ENCODE measurements around the gene FAM168A.

FAM168A gene

DNA sequence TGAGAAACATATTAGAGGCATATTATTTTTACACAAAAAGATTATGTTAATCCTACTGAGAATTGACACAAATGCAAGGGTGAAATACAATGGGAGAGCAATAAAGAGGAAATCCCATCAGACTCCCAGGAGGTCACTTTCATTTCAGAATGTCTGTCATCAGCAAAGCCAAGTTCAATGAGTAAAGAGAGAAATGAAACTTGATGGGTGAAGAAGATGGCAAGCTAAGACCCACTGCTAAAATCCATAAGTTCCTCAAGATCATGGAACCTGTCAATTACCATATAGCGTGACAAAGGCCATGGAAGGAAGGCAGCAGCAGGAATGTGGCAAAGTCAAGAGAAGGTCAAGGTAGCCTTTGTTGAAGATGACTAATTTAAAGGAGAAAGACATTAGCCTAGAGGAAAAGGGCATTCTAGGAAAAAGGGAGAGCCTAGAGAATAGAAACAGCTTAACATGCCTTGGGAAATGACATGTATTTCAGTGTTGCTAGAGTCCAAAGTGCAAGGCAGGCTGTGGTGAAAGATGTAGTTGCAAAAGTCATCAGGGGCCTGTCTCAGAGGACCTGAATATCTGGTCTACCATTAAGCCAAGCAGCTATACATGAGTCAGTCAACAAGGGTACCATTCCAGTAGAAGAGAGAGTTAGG, 43.1 kb downstream of the FAM168A start:
- no peak for DNase-seq

GRCh38 chr11:73553266-73553665, 44.6 kb downstream of the FAM168A start:
- no peak for DNase-seq

GRCh38 chr11:73551677-73552076, 46.2 kb downstream of the FAM168A start:
- no peak for DNase-seq

DNA sequence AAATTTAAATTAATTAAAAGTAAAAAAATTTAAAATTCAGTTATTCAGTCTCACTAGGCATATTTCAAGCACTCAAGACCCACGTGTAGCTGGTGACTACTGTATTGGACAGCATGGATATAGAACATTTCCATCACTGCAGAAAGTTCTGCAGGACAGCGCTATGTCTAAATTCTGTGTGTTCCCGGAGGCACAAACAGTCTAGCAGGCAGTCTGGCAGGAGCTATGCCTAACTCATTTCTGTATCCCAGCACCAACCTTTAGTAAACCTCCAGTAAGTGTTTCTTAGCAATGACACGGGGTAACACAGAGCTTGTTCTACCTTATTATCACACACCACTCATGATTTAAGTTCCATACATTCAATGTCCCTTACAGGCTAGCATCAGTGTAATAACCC, 48.5 kb downstream of the FAM168A start:
- DNase-seq, result no peak

GRCh38 chr11:73547706-73548595, 50.0 kb downstream of the FAM168A start:
- no peak for DNase-seq

DNA sequence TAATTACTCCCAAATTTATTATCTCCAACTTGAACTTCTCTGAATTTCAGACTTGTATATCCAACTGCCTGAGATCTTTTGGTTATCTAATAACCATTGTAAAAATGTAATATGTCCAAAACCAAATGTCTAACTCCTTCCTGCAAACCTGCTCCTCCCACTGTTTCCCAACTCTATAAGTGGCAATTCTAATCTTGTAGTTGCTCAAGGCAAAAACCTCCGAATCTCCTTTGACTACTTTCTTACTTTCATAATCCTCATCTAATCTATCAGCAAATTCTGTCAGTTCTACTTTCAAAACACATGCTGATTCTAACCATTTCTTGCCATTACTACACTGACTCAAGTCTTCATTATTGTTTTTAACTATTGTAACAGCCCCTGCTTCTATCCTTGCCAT, 55.7 kb downstream of the FAM168A start:
- DNase-seq, result no peak

- no peak for DNase-seq
These were observed 58.3 kb downstream of the FAM168A start for GRCh38 chr11:73539506-73540084.

DNA sequence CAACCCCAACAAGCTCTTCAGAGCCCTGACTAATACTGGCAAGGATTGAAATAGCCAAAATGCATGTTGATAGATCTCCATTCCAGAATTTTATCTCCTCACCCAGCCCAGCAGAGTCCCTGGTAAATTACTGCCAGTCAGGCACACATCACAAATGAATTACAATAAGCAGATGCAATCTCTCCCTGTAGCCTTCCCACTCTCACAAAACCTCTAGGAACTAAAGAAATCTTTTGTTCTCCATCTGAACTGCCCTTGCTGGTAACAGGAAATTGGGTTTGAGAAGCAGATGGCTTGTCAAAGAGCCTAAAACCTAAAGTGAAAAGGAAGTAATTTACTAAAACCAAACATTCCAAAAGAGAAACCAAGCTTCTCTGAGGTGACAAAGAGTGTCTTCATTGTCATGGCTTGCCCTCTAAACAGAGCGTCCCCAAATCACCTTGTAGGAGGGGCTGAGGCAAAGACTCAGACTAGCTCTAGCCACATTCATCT, 59.5 kb downstream of the FAM168A start:
- no peak for DNase-seq

- no peak for DNase-seq
These were observed 59.9 kb downstream of the FAM168A start for GRCh38 chr11:73537969-73538368.

DNA sequence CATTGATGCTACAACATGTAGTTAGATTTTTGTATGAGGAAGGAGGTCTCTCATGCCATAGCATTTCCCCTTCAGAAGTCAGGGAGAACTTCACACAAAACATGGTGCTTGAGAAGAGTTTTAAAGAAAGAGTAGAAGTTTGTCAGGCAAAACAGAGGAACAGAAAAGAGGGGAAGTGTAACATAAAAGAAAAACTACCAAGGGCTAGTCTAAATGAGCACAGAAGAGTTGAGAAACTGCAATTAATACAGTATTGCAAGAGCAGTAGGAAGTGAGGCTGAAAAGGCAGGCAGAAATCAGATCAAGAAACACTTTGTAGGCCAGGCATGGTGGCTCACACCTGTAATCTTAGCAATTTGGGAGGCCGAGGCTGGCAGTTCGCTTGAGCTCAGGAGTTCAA, 61.0 kb downstream of the FAM168A start:
- no peak for DNase-seq

DNA sequence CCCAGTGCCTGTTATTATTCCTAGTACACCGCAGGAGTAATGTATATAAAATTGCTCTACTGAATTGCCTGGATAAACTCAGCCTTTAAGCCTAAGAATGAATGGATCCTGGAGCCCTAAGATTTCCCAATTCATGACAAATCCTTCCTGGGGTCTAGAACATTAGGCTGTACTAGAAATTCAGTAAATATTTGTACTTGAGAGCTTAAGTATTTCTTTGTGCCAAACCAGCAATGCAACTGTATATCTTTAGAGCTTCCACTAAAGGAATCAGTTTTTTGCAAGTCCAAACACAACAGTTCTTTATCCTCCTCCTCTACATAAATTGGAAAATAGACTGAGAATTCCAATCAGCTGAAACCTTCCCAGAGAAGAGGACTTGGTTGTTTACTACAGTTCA, 65.6 kb downstream of the FAM168A start:
- no peak for DNase-seq

DNA sequence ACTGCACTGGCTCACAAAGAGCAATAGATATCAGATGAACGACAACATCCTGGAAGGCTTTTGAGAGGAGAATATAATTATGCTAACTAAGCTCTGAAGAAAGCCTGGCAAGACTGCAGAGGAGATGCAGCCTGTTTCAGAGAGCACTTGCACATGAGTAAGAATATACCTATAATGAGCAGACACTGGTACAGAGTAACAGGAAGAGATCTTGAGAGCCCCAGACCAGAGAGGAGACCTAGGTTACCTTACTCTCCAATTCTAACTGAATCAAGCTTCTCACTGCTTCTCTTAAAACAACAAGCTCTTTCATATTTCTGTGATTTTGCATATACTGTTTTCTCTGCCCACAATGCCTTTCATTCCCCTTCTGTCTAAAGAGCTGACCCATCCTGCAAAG, 66.5 kb downstream of the FAM168A start:
- no peak for DNase-seq

GRCh38 chr11:73530109-73530508, 67.8 kb downstream of the FAM168A start:
- DNase-seq, result no peak

DNA sequence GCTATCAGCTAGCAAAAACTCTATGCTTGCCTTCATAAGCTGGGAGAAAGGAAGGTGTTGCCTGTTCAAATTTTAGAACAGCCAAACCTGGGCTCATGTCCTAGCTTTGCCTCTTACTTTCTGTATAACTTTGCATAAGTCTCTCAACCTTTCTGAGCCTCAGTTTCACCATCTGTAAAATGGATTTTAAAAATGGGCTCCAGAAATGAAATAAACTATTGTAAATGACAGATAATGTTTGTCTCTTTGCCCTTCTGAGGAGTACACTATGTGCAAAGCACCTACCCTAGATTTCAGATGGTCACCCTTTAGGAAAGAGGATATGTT, 68.7 kb downstream of the FAM168A start:
- DNase-seq, result no peak

DNA sequence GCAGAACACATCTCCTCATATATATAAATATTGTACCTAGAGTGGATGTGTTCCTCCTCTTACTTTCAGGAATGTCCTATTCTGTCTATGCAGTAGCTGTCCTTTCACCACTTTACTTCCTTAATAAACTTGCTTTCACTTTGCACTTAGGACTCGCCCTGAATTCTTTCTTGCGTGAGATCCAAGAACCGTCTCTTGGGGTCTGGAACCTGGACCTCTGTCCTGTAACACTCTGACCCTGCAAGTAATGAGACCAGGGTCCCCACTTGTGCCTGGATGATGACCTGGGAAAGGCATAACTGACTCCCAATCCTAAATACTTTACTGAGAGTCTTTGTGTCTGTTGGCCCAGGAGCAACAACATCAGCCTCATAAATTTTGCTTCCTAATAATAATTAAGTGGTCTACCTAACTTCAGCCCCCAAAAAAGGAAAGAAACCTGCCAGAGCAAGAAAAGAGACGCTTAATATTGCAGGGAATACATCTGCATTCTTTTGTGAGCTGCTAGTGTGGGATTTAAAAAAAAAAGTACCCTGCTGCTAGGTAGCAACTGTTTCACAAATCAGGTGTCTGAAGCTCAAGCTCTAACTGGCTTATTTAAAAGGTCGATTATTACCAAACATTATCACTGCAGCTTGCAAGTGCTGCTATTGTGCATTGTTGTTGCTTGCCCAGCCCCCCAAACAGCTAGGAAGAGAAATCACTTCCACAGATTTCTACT, 69.3 kb downstream of the FAM168A start:
- DNase-seq, result no peak

- no peak for DNase-seq
These were observed 69.9 kb downstream of the FAM168A start for GRCh38 chr11:73528013-73528412.

DNA sequence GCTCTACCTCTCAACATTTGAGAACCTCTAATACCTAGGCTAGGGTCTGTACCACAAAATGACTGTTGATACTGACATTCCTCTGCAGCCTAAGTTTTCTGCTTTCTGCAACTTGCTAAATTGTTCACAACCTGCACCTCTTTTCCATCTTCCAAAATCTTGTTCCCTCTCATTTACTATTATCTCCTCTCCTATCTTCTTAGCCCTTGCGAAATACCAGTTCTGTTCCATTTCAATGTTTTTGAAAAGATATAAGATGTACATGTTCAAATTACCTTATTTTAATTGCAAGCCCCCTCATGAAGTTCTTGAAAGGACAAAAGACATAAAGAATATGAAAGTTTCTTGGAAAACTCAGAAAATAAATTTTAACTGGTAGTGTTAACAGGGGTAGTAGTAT, 72.3 kb downstream of the FAM168A start:
- no peak for DNase-seq

DNA sequence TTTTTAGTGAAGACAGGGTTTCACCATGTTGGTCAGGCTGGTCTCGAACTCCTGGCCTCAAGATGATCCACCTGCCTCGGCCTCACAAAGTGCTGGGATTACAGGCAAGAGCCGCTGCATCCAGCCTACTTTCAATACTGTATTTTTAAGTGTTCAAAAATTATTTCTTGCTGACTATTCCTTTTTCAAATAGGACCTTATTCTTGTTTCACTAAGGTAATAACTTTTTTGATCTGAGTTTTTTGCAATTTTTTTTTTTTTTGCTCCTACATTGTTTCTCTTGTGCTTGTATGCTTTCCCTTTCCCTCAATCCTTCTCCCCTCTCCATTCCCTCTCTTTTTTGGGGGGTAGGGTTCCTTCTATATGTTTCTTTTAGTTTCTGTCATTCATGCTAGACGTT, 73.1 kb downstream of the FAM168A start:
- no peak for DNase-seq

DNA sequence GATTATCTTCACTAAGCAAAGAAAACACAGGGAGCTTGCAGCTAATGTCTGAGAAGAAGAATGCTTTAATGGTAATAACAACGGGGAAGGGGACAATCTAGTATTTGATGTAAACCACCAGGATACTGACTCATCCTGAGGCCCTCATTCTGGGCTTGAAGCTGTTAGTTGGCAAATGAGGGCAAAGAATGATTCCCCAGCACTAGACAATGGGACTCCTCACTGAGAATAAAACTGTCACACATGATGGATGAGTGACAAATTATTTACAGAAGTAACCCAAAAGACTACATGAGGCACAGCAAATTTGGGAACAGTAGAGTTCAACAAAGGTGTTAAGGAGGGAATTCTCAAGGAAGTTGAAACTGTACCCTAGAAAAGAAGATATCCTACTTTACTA, 76.3 kb downstream of the FAM168A start:
- no peak for DNase-seq

DNA sequence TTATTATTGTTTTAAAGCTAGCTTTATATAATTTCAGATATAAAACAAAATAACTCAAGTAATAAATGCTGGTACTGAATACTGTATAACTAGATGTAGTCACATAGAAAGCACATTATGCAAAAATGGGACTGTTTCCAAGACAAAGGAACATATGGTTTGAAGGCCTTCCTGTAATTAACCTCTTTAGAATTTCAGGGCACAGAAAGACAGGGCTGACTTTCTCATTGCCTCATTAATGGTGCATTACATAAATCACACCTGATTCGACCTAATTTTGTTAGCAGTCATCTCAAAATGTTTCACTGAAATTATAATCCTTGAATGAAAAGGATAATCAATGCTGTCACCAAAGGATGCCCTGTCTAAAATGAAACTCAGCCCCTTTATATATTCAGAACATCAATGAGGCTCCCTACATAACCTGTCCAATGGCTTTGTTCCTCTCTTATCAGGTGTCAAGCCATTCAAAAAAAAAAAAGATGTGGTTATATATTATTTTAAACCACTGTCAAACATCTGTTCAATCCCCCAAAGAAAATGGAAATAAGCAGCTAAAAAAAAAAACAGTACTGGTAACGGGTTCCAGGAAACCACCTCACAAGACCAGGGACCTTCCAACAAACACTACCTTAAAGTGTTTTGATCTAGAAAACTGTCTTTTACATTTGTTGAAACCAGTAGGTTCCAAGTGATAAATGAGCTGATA, 77.4 kb downstream of the FAM168A start:
- DNase-seq, result no peak

DNA sequence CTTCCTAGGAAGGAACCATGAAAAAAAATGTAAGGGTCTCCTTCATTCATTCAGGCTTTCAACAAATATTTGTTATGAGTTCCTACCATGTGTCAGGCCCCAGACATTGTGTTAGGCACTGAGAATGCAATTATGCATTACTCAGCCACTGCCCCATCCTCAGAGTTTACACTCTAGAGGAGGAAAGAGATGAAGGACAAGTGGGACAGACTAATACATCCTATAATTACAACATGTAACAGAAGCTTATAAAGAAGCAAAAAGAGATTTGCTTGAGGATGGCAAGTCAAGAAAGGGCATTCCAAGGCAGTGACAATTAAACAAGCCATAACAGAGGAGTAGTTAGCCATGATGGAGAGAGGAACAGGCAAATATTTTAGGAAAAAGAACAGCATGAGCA, 78.6 kb downstream of the FAM168A start:
- DNase-seq, result no peak

GRCh38 chr11:73518195-73518594, 79.7 kb downstream of the FAM168A start:
- DNase-seq, result no peak

DNA sequence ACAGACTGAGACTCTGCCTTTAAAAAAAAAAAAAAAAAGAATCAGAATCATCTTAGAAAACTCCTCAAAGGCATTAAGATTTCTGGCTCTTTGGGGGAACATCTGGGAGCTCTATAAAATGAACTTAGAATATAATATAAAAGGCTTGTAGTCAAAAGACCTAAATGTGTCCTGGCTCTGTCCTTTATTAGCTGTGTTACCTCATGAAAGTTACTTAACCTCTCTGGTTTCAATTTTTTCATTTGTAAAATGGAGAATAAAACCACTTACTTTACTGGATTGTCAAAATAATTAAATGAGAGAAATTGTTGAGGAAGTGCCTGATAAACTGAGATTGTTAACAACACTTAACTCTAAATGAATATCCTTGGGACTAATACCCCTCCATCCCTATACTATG, 81.8 kb downstream of the FAM168A start:
- DNase-seq, result no peak

Data from retina (tissue), 1 donor.